Measurements from ENCODE around the gene GCGR. TPM values are rescaled to one million over a fixed set of nuclear protein-coding genes. Genes with fewer than 3 reads are reported as not detected.
A peak's percentile ranks its signal among the peaks of the same experiment; 100 is the strongest.

Gene GCGR
- total and polyA plus RNA-seq, 2 of the 13 experiments (the other 11 are each of a cell fraction or from before 2014, with no cell fraction given), result 0.04 to 0.13 TPM

DNA sequence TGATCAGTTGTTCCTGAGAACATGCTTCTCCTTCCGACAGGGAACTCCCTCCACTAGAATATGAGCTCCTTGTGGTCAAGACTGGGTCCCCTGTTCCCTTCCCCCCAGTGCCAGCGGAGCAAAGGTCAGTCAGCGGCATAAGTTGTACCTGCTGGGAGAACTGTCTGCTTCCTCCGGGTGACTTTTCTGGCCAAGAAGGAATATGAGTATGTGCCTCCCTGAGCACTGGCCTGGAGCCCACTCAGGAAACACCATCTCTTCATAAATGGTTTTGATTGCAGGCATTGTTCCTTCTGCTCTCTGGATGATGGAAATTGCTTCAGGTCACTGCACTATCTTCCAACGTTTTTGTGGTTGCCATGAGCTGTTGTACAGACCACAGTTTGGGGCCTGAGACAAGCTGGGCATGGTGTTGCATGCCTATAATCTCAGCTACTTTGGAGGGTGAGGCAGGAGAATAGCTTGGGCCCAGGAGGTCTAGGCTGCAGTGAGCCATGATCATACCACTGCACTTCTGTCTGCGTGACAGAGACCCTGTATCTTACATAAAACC, 59.2 kb downstream of the GCGR start (continued):
- TF ChIP-seq TRAFD1 (CRISPR knock-in tag; IDR thresholded peaks at IDR 0.05; ENCODE audit: borderline replicate concordance), result no peak
- no peak for TF ChIP-seq MED1 (CRISPR knock-in tag; IDR thresholded peaks at IDR 0.05)
- TF ChIP-seq TFDP2 (CRISPR knock-in tag; IDR thresholded peaks at IDR 0.05), result no peak
- TF ChIP-seq KLF15 (CRISPR knock-in tag; IDR thresholded peaks at IDR 0.05; ENCODE audit: borderline replicate concordance), result no peak
- no peak for TF ChIP-seq ZSCAN29 (CRISPR knock-in tag; conservative IDR thresholded peaks at IDR 0.05)
- TF ChIP-seq ZBTB38 (CRISPR knock-in tag; IDR thresholded peaks at IDR 0.05), result peak; percentile 73; the same call in 1 of the 2 replicates
- no peak for TF ChIP-seq ZNF335 (CRISPR knock-in tag; IDR thresholded peaks at IDR 0.05)
- no peak; the same call in 1 of the 2 replicates for TF ChIP-seq MTA1 (CRISPR knock-in tag; IDR thresholded peaks at IDR 0.05; ENCODE audit: borderline replicate concordance)
- TF ChIP-seq KMT2B (CRISPR knock-in tag; IDR thresholded peaks at IDR 0.05), result no peak
- TF ChIP-seq CC2D1A (CRISPR knock-in tag; IDR thresholded peaks at IDR 0.05), result no peak
- no peak for TF ChIP-seq LCORL (IDR thresholded peaks at IDR 0.05)
- TF ChIP-seq LCORL (CRISPR knock-in tag; IDR thresholded peaks at IDR 0.05), result no peak
- no peak for TF ChIP-seq ATF4 (CRISPR knock-in tag; IDR thresholded peaks at IDR 0.05)
- no peak for TF ChIP-seq KDM5A (IDR thresholded peaks at IDR 0.05; ENCODE audit: borderline replicate concordance, low read length)
- TF ChIP-seq, protein P1, sequence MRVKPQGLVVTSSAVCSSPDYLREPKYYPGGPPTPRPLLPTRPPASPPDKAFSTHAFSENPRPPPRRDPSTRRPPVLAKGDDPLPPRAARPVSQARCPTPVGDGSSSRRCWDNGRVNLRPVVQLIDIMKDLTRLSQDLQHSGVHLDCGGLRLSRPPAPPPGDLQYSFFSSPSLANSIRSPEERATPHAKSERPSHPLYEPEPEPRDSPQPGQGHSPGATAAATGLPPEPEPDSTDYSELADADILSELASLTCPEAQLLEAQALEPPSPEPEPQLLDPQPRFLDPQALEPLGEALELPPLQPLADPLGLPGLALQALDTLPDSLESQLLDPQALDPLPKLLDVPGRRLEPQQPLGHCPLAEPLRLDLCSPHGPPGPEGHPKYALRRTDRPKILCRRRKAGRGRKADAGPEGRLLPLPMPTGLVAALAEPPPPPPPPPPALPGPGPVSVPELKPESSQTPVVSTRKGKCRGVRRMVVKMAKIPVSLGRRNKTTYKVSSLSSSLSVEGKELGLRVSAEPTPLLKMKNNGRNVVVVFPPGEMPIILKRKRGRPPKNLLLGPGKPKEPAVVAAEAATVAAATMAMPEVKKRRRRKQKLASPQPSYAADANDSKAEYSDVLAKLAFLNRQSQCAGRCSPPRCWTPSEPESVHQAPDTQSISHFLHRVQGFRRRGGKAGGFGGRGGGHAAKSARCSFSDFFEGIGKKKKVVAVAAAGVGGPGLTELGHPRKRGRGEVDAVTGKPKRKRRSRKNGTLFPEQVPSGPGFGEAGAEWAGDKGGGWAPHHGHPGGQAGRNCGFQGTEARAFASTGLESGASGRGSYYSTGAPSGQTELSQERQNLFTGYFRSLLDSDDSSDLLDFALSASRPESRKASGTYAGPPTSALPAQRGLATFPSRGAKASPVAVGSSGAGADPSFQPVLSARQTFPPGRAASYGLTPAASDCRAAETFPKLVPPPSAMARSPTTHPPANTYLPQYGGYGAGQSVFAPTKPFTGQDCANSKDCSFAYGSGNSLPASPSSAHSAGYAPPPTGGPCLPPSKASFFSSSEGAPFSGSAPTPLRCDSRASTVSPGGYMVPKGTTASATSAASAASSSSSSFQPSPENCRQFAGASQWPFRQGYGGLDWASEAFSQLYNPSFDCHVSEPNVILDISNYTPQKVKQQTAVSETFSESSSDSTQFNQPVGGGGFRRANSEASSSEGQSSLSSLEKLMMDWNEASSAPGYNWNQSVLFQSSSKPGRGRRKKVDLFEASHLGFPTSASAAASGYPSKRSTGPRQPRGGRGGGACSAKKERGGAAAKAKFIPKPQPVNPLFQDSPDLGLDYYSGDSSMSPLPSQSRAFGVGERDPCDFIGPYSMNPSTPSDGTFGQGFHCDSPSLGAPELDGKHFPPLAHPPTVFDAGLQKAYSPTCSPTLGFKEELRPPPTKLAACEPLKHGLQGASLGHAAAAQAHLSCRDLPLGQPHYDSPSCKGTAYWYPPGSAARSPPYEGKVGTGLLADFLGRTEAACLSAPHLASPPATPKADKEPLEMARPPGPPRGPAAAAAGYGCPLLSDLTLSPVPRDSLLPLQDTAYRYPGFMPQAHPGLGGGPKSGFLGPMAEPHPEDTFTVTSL (CRISPR knock-in tag; IDR thresholded peaks at IDR 0.05; ENCODE audit: borderline replicate concordance), result no peak
- TF ChIP-seq TCF12 (IDR thresholded peaks at IDR 0.05), result no peak
- no peak for TF ChIP-seq TCF12 (CRISPR knock-in tag; IDR thresholded peaks at IDR 0.05)
- TF ChIP-seq DNMT3B (CRISPR knock-in tag; conservative IDR thresholded peaks at IDR 0.05), result no peak
- no peak for TF ChIP-seq ZNF841 (CRISPR knock-in tag; IDR thresholded peaks at IDR 0.05; ENCODE audit: borderline replicate concordance)
- TF ChIP-seq ATF3 (CRISPR knock-in tag; IDR thresholded peaks at IDR 0.05), result no peak
- TF ChIP-seq JUN (CRISPR knock-in tag; IDR thresholded peaks at IDR 0.05), result no peak
- TF ChIP-seq NR1H2 (CRISPR knock-in tag; IDR thresholded peaks at IDR 0.05; ENCODE audit: borderline replicate concordance, low read depth), result no peak

Measured in HepG2 (cell line).